SJCRH30 (cell line): ENCODE data around the gene LRRC47. TPM values are rescaled to one million over a fixed set of nuclear protein-coding genes. Genes with fewer than 3 reads are reported as not detected.
"Not testable (repeated sequence)": the region's sequence is repeated elsewhere in the genome, so short reads cannot be mapped to it uniquely, and the experiment has no call there.

Experiments used
- DNase-seq, 2 experiments: peaks; one replicate each; pipeline ENCODE4 v3.0.0-alpha.2; 2015 to 2020
- H3K27ac ChIP-seq: fragments of 250-450 bp; sonication (Bioruptor Pico); 2 replicates; pipeline ENCODE4 v1.5.1; 2020; ENCODE audit warnings: mild to moderate bottlenecking, moderate library complexity
- H3K27me3 ChIP-seq: fragments of 250-450 bp; sonication (Bioruptor Pico); 2 replicates; pipeline ENCODE4 v1.5.1; 2020; ENCODE audit warnings: mild to moderate bottlenecking, moderate library complexity
- H3K36me3 ChIP-seq: fragments of 250-450 bp; sonication (Bioruptor Pico); 2 replicates; pipeline ENCODE4 v1.5.1; 2020; ENCODE audit warnings: mild to moderate bottlenecking, moderate library complexity
- H3K4me1 ChIP-seq: fragments of 250-450 bp; sonication (Bioruptor Pico); 2 replicates; pipeline ENCODE4 v1.5.1; 2020; ENCODE audit warnings: mild to moderate bottlenecking, moderate library complexity
- H3K4me3 ChIP-seq: fragments of 250-450 bp; sonication (Bioruptor Pico); 2 replicates; pipeline ENCODE4 v1.5.1; 2020; ENCODE audit warnings: mild to moderate bottlenecking, moderate library complexity
- H3K9me3 ChIP-seq: fragments of 250-450 bp; sonication (Bioruptor Pico); replicated peaks from 2 replicates; pipeline ENCODE4 v1.5.1; 2020; ENCODE audit warnings: mild to moderate bottlenecking, moderate library complexity
- total RNA-seq: library from RNA; depleted of rRNA; stranded (reverse); fragments of >200 nt; shearing (Covaris generic); gene quantifications from 2 replicates; pipeline ENCODE4 v1.2.3, GENCODE V29; 2014

LRRC47 gene
- total RNA-seq, 1 experiment from 2014 or later: 51.9 TPM

- peak in 1 of 2 experiments; percentile 34 for DNase-seq
- peak overlapping the region; percentile 13 for H3K4me3 ChIP-seq
- H3K36me3 ChIP-seq, H3K27me3 ChIP-seq, H3K4me1 ChIP-seq, H3K27ac ChIP-seq: not testable (repeated sequence)
- H3K9me3 ChIP-seq: peaks cover 15% of the 10 kb centered on the region
Observed at GRCh38 chr1:3804627-3804944, 8.3 kb upstream of the LRRC47 start.

- Histone ChIP-seq H3K27ac (no peak overlapping the region), H3K27me3 (0 out of 2 replicates have a peak, but pooled peaks cover 8% of the 10 kb centered on the region), H3K4me1 (peaks cover 14% of the 10 kb centered on the region), H3K36me3 (no peaks in the 10 kb centered on the region), H3K9me3 (peaks cover 15% of the 10 kb centered on the region), H3K4me3 (peak overlapping the region; percentile 13)
- DNase-seq: peak in 1 of 2 experiments; percentile 47
Observed at GRCh38 chr1:3803905-3804626, 7.8 kb upstream of the LRRC47 start.

GRCh38 chr1:3800795-3801194 is 4.5 kb upstream of the LRRC47 start:
- not testable (repeated sequence) for H3K36me3 ChIP-seq, DNase-seq, H3K27me3 ChIP-seq, H3K27ac ChIP-seq, H3K9me3 ChIP-seq, H3K4me3 ChIP-seq
- H3K4me1 ChIP-seq: peaks cover 19% of the 10 kb centered on the region

GRCh38 chr1:3799976-3800685 is 3.8 kb upstream of the LRRC47 start:
- peak; percentile 94 to 96 for DNase-seq
- Histone ChIP-seq H3K27ac (peak overlapping the region; percentile 36), H3K4me3 (no peak overlapping the region), H3K9me3 (0 out of 2 replicates have a peak, but pooled peaks cover 4% of the 10 kb centered on the region), H3K36me3 (no peaks in the 10 kb centered on the region), H3K4me1 (peaks cover 21% of the 10 kb centered on the region), H3K27me3 (0 out of 2 replicates have a peak, but pooled peaks cover 5% of the 10 kb centered on the region)

- no peak for DNase-seq
- H3K4me3 ChIP-seq: peak overlapping the region; percentile 87
- H3K27ac ChIP-seq: peak overlapping the region; percentile 49; the same call in 1 of the 2 replicates
Observed at GRCh38 chr1:3795453-3796214, 664 bp downstream of the LRRC47 start.

GRCh38 chr1:3790952-3791351 is 5.3 kb downstream of the LRRC47 start:
- Histone ChIP-seq H3K27me3 (no peaks in the 10 kb centered on the region), H3K4me3 (no peak overlapping the region), H3K27ac (no peak overlapping the region), H3K9me3 (no peaks in the 10 kb centered on the region), H3K4me1 (peaks cover 5% of the 10 kb centered on the region; the same call in 1 of the 2 replicates), H3K36me3 (peaks cover 27% of the 10 kb centered on the region)
- no peak for DNase-seq

More at GRCh38 chr1:3795453-3796214, 664 bp downstream of the LRRC47 start:
- peaks cover 11% of the 10 kb centered on the region for H3K36me3 ChIP-seq
- H3K27me3 ChIP-seq: no peaks in the 10 kb centered on the region
- peaks cover 22% of the 10 kb centered on the region for H3K4me1 ChIP-seq
- H3K9me3 ChIP-seq: no peaks in the 10 kb centered on the region

- Histone ChIP-seq H3K27me3 (no peaks in the 10 kb centered on the region), H3K36me3 (peaks cover 31% of the 10 kb centered on the region), H3K9me3 (no peaks in the 10 kb centered on the region), H3K4me1 (peaks cover 5% of the 10 kb centered on the region; the same call in 1 of the 2 replicates), H3K27ac (no peak overlapping the region), H3K4me3 (no peak overlapping the region)
- DNase-seq: no peak
Observed at GRCh38 chr1:3790500-3790923, 5.8 kb downstream of the LRRC47 start.

- no peak for DNase-seq
- H3K9me3 ChIP-seq: no peaks in the 10 kb centered on the region
- H3K27ac ChIP-seq: no peak overlapping the region
- H3K27me3 ChIP-seq: no peaks in the 10 kb centered on the region
- H3K4me1 ChIP-seq: no peaks in the 10 kb centered on the region
- no peak overlapping the region for H3K4me3 ChIP-seq
- peaks cover 39% of the 10 kb centered on the region for H3K36me3 ChIP-seq
Observed at GRCh38 chr1:3789421-3790300, 6.6 kb downstream of the LRRC47 start.

GRCh38 chr1:3788756-3789420 is 7.4 kb downstream of the LRRC47 start:
- Histone ChIP-seq H3K27ac (no peak overlapping the region), H3K4me1 (no peaks in the 10 kb centered on the region), H3K27me3 (no peaks in the 10 kb centered on the region), H3K9me3 (no peaks in the 10 kb centered on the region), H3K4me3 (no peak overlapping the region), H3K36me3 (peaks cover 41% of the 10 kb centered on the region)
- DNase-seq: no peak

- H3K36me3 ChIP-seq: peaks cover 49% of the 10 kb centered on the region
- no peaks in the 10 kb centered on the region for H3K4me1 ChIP-seq
- H3K4me3 ChIP-seq: no peak overlapping the region
- H3K27me3 ChIP-seq: no peaks in the 10 kb centered on the region
- no peak for DNase-seq
- H3K9me3 ChIP-seq: no peaks in the 10 kb centered on the region
- no peak overlapping the region for H3K27ac ChIP-seq
Observed at GRCh38 chr1:3787745-3788605, 8.3 kb downstream of the LRRC47 start.

- no peaks in the 10 kb centered on the region for H3K9me3 ChIP-seq
- no peaks in the 10 kb centered on the region for H3K4me1 ChIP-seq
- H3K27me3 ChIP-seq: no peaks in the 10 kb centered on the region
- H3K36me3 ChIP-seq: peaks cover 55% of the 10 kb centered on the region
- H3K4me3 ChIP-seq: no peak overlapping the region
- DNase-seq: no peak
- no peak overlapping the region for H3K27ac ChIP-seq
Observed at GRCh38 chr1:3787349-3787715, 9.0 kb downstream of the LRRC47 start.

- Histone ChIP-seq H3K9me3 (no peaks in the 10 kb centered on the region), H3K36me3 (peaks cover 57% of the 10 kb centered on the region), H3K4me1 (no peaks in the 10 kb centered on the region), H3K4me3 (no peak overlapping the region), H3K27me3 (no peaks in the 10 kb centered on the region), H3K27ac (no peak overlapping the region)
- no peak for DNase-seq
Observed at GRCh38 chr1:3786468-3787348, 9.6 kb downstream of the LRRC47 start.
